HPDE6-E6E7 (cell line): Measurements from ENCODE around the gene YTHDF1.
"Not testable (repeated sequence)": the region's sequence is repeated elsewhere in the genome, so short reads cannot be mapped to it uniquely, and the experiment has no call there.

Source experiments
- DNase-seq: peaks from one replicate; pipeline ENCODE4 v3.0.0; 2011; ENCODE audit warnings: missing footprints; ENCODE audit errors: extremely low spot score

Gene YTHDF1

GRCh38 chr20:63216041-63216848, at the start of gene YTHDF1:
TSS of gene YTHDF1 (minus strand) at chr20:63216131. CDS start at chr20:63215892, 239 bp downstream.
- DNase-seq = peak; percentile 100

GRCh38 chr20:63264519-63264918, 48.6 kb upstream of the YTHDF1 start:
- no peak for DNase-seq

DNA sequence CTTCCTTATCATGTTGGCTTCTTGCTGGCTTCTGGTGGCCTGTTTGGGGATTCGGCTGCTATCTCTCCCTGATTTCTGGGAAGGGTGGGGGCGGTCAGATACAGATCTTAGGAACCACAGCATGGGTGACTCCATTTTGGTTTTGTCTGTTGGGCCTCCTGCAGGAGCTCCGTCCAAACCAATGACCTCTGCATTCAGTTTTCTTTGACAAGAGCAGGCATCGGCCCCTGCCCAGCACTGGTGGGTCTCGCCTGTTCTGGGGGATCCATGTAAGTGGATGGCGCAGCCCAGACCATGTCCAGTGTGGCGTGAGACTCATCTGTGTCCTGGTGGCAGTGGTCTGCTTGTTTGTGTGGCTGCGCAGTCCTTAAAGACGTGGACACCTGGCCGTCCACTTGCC, 48.1 kb upstream of the YTHDF1 start:
- DNase-seq = no peak

DNA sequence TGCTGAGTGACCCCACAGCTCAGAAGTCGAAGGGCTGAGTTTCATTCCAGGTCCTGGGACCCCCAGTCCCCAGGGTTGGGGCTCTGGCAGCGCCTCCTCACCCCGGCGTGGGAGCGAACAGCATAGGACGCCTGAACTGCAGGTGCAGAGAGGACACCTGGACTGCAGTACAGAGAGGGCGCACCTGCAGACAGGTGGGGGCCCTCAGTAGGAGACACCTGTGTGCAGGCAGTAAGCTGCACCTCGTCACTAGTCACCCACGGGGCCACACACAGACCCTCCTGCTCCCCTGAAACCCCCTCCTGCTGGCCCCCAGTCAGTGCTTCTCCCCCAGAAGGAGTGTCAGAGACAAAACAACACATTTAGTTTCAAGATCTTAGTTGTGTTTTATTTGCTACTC, 46.9 kb upstream of the YTHDF1 start:
- DNase-seq = no peak

DNA sequence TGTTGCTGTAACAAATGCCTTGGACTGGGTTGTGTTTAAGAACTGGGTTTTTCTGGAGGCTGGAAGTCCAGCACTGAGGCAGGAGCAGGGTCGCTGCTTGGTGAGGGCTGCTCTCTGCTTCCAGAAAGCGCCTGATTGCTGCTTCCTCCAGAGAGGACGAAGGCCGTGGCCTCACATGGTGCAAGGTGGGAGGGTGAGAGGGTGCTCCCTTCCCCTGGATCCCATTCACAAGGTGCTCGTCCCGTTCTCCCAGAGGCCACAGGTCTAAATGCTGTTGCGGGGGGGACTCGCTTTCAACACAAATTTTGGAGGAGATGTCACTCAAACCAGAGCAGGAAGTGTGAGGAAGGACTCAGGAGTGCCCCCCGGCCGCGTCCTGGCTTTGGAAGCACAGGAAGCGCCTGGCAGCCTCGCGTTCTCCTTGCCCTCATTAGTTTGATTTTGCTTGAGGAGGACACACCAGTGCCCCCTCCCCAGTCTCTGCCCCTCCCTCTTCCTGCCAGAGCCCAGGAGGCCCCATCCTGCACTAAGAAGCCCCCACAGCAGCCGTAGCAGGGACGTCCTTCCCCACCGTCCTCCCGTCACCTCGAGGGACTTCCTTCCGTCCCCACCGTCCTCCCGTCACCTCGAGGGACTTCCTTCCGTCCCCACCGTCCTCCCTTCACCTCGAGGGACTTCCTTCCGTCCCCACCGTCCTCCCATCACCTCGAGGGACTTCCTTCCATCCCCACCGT, 46.0 kb upstream of the YTHDF1 start:
- DNase-seq = no peak

DNA sequence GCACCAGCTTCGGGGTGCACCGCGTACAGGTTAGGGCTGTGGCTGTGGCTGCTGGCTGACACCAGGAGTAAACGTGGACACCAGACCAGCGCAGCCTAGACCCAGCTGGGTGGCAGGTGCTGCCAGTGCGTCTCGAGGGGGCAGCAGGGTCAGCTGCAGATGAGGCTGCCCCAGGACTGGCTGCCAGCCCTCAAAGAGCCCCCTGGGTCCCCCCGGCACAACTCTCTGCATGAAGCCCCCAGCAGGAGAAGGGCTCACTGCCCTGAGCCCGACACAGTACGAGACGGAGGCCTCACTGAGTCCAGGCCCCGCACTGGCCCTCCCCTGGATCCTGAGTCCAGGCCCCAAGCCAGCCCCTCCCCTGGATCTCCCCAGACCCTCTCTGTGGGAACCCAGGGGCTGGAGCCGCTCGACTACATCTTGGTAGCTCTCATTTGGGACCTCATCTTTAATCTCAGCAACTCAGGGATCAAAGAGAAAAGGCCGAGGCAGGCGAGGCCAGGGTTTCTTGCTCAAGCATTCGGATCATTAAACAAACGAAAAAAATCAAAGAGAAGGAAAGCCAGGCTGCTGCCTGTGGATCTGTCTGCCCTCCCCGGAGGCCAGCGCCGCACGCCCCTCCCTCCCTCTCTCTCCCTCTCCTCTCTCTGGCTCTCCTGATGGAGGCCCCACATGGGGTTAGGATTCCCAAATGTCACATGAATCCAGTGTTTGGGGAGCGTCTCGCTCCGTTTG, 45.3 kb upstream of the YTHDF1 start:
- no peak for DNase-seq

- no peak for DNase-seq
Observed at GRCh38 chr20:63260521-63260920, 44.6 kb upstream of the YTHDF1 start.

DNA sequence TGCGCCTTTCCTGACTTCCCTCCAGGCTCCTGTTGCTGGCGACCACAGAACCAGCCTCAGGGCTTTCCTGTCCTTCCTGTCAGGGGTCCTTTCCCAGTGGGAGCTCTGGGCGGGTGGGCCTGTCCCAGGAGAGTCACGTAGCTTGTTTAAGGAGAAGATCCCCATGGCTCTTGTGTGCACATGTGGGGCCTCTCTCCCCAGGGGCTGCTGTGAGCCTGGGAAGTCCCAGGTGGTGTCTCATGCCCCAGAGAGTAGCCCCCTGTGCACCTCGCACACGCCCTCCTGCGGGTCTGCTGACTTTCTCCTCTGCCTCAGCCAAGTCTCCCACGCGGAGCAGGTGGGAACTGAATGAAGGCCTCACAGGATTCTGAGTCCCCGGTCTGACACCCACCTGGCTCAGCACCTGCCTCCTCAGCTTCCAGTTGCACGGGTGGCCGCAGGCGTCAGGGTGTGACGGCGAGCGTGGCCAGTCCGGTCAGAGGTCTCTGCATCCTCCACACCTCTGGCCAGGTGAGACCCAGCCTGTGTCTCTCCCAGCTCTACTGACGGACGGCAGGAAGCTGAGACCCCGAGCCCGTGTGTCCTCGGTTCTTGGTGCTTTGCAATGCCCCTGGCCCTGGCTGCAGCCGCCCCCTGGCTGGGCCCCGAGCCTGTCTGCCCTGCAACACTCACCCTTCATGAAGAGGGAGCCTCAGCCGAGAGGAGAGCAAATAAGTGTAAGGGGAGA, 44.0 kb upstream of the YTHDF1 start:
- DNase-seq = no peak

DNA sequence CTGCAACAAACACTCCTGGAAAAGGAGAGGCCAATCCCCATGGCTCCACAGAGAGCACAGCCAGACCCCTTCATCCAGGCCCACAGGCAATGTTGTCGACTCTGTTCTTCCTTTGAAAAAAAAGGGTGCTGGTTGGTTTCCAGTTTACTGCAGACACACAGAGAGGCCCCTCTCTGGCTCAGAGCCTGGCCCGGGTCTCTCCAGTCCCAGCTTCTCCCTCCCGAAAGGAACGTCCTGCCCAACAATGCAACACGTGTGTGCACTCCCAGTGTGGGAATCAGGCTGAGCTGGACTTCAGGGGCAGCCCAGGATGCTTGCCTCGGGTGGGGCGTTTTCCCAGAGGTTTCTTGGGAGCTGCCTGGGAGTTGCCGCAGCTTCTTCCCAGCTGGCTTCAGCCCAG, 42.9 kb upstream of the YTHDF1 start:
- DNase-seq = no peak

- DNase-seq = no peak
Observed at GRCh38 chr20:63257629-63258028, 41.7 kb upstream of the YTHDF1 start.

DNA sequence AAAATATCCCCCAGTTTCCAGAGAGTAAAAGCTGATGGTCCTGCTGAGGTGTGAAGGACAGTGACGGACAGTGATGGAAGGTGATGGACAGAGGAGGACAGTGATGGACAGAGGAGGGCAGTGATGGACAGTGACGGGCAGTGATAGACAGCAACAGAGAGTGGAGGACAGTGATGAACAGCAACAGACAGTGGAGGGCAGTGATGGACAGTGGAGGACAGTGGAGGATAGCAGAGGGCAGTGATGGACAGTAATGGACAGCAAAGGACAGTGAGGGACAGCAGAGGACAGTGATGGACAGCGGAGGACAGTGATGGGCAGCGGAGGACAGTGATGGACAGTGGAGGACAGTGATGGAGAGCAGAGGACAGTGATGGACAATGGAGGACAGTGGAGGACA, 41.0 kb upstream of the YTHDF1 start:
- no peak for DNase-seq

- peak; percentile 100 for DNase-seq
Observed at GRCh38 chr20:63255931-63256704, 40.2 kb upstream of the YTHDF1 start.

- DNase-seq = no peak
Observed at GRCh38 chr20:63254606-63255384, 38.9 kb upstream of the YTHDF1 start.

- no peak for DNase-seq
Observed at GRCh38 chr20:63254232-63254605, 38.3 kb upstream of the YTHDF1 start, which contains the start of gene NKAIN4. TSS of gene NKAIN4 (minus strand) at chr20:63254463. CDS start at chr20:63254450, 13 bp downstream.

- DNase-seq = no peak
Observed at GRCh38 chr20:63253438-63254231, 37.7 kb upstream of the YTHDF1 start.

GRCh38 chr20:63253065-63253437, 37.1 kb upstream of the YTHDF1 start:
- DNase-seq = no peak

GRCh38 chr20:63252284-63252711, 36.4 kb upstream of the YTHDF1 start:
- DNase-seq = no peak

DNA sequence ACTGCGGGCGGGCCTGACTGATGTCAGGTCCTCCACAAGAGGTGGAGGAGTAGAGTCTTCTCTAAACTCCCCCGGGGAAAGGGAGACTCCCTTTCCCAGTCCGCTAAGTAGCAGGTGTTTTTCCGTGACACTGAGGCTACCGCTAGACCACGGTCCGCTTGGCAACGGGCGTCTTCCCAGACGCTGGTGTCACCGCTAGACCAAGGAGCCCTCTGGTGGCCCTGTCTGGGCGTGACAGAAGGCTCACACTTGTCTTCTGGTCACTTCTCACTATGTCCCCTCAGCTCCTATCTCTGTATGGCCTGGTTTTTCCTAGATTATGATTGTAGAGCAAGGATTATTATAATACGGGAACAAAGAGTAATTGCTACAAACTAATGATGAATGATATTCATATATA, 35.4 kb upstream of the YTHDF1 start:
- not testable (repeated sequence) for DNase-seq

DNA sequence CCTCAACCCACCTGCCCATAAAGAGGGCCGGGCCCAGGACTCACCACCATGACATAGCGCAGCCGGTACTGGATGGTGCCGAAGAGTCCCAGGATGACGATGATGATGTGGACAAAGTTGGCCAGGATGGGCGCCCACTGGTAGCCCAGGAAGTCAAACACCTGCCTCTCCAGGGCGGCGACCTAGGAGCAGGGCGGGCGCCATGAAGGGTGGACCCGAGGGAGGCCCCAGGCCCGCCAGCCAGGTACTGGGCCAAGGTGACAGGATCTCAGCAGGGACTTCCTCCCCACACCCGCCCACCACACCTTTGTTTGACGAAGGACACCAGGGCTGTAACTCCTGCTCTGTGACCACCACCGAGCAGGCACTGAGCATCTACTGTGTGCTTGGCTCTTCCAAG, 34.0 kb upstream of the YTHDF1 start:
- DNase-seq = no peak
